ENCODE results near the gene IL1RAPL1. TPM values are rescaled to one million over a fixed set of nuclear protein-coding genes. Genes with fewer than 3 reads are reported as not detected.

The IL1RAPL1 gene
- total RNA-seq, 1 donor from 2014 or later = 3.6 TPM

GRCh38 chrX:29652484-29652883 is 1065.2 kb downstream of the IL1RAPL1 start:
- no peak for DNase-seq (ENCODE audit: low spot score, unreplicated experiment)

GRCh38 chrX:29653721-29654120 is 1066.5 kb downstream of the IL1RAPL1 start:
- Mint-ChIP-seq H3K9me3 (ENCODE audit: low read depth) (peaks cover 10% of the 10 kb centered on the region), H3K4me3 (ENCODE audit: low read depth) (no peak overlapping the region)

More at GRCh38 chrX:29652484-29652883, 1065.2 kb downstream of the IL1RAPL1 start:
- Mint-ChIP-seq H3K27ac (no peak overlapping the region), H3K9me3 (ENCODE audit: low read depth) (peaks cover 10% of the 10 kb centered on the region), H3K4me3 (ENCODE audit: low read depth) (no peak overlapping the region), H3K36me3 (ENCODE audit: insufficient read depth) (no peaks in the 10 kb centered on the region), H3K27me3 (no peaks in the 10 kb centered on the region), H3K4me1 (ENCODE audit: low read depth) (peaks cover 1% of the 10 kb centered on the region)
- no peak for TF ChIP-seq CTCF (IDR thresholded peaks at IDR 0.05; ENCODE audit: unreplicated experiment)

GRCh38 chrX:29659911-29660310 is 1072.7 kb downstream of the IL1RAPL1 start:
- no peaks in the 10 kb centered on the region for H3K36me3 Mint-ChIP-seq (ENCODE audit: insufficient read depth)
- H3K4me1 Mint-ChIP-seq (ENCODE audit: low read depth) = no peaks in the 10 kb centered on the region
- no peak overlapping the region for H3K27ac Mint-ChIP-seq
- no peaks in the 10 kb centered on the region for H3K27me3 Mint-ChIP-seq
- no peaks in the 10 kb centered on the region for H3K9me3 Mint-ChIP-seq (ENCODE audit: low read depth)
- H3K4me3 Mint-ChIP-seq (ENCODE audit: low read depth) = no peak overlapping the region
- no peak for TF ChIP-seq CTCF (IDR thresholded peaks at IDR 0.05; ENCODE audit: unreplicated experiment)
- DNase-seq (ENCODE audit: low spot score, unreplicated experiment) = no peak

More at GRCh38 chrX:29653721-29654120, 1066.5 kb downstream of the IL1RAPL1 start:
- no peak for DNase-seq (ENCODE audit: low spot score, unreplicated experiment)
- H3K27ac Mint-ChIP-seq = no peak overlapping the region
- TF ChIP-seq CTCF (IDR thresholded peaks at IDR 0.05; ENCODE audit: unreplicated experiment) = no peak
- no peaks in the 10 kb centered on the region for H3K27me3 Mint-ChIP-seq
- H3K36me3 Mint-ChIP-seq (ENCODE audit: insufficient read depth) = no peaks in the 10 kb centered on the region
- H3K4me1 Mint-ChIP-seq (ENCODE audit: low read depth) = peaks cover 1% of the 10 kb centered on the region

GRCh38 chrX:29661290-29661689 is 1074.0 kb downstream of the IL1RAPL1 start:
- Mint-ChIP-seq H3K4me1 (ENCODE audit: low read depth) (no peaks in the 10 kb centered on the region), H3K27ac (no peak overlapping the region), H3K36me3 (ENCODE audit: insufficient read depth) (no peaks in the 10 kb centered on the region), H3K27me3 (no peaks in the 10 kb centered on the region), H3K9me3 (ENCODE audit: low read depth) (no peaks in the 10 kb centered on the region), H3K4me3 (ENCODE audit: low read depth) (no peak overlapping the region)
- TF ChIP-seq CTCF (IDR thresholded peaks at IDR 0.05; ENCODE audit: unreplicated experiment) = no peak
- DNase-seq (ENCODE audit: low spot score, unreplicated experiment) = no peak

GRCh38 chrX:29662101-29662500 is 1074.9 kb downstream of the IL1RAPL1 start:
- no peaks in the 10 kb centered on the region for H3K9me3 Mint-ChIP-seq (ENCODE audit: low read depth)
- no peaks in the 10 kb centered on the region for H3K4me1 Mint-ChIP-seq (ENCODE audit: low read depth)
- no peak overlapping the region for H3K27ac Mint-ChIP-seq

More at GRCh38 chrX:29662101-29662500, 1074.9 kb downstream of the IL1RAPL1 start:
- TF ChIP-seq CTCF (IDR thresholded peaks at IDR 0.05; ENCODE audit: unreplicated experiment) = no peak
- DNase-seq (ENCODE audit: low spot score, unreplicated experiment) = no peak
- no peak overlapping the region for H3K4me3 Mint-ChIP-seq (ENCODE audit: low read depth)
- no peaks in the 10 kb centered on the region for H3K36me3 Mint-ChIP-seq (ENCODE audit: insufficient read depth)
- H3K27me3 Mint-ChIP-seq = no peaks in the 10 kb centered on the region
